K562 (cell line): ENCODE data around the gene SCN2B. TPM values are rescaled to one million over a fixed set of nuclear protein-coding genes. Genes with fewer than 3 reads are reported as not detected.

ENCODE experiments used
- ATAC-seq: fragments of 200-7000 bp; cut with Tn5 transposase; 3 replicates; pipeline ENCODE4 v1.9.1; 2020; ENCODE audit warnings: moderate library complexity
- BruUV-seq: library from RNA; stranded (reverse); fragments of 400-500 nt; replicated peaks from 2 replicates; lab custom pipeline; 2021; lab: Mats Ljungman, UMichigan
- CTCF ChIA-PET: fragments of 300-600 bp; formaldehyde crosslinking; extraction: SDS; loops from one replicate; lab custom pipeline; 2021; ENCODE audit warnings: low intra/inter-chr PET ratio; lab: Yijun Ruan, JAX
- POLR2A ChIA-PET: fragments of 300-600, 350-650 bp; sonication (Branson Sonifier 250); formaldehyde crosslinking; extraction: SDS; loops from one replicate; lab custom pipeline; 2021; ENCODE audit warnings: antibody characterized with exemption, inconsistent platforms; lab: Yijun Ruan, JAX
- DNase-seq, 4 experiments: peaks; one replicate each; pipeline versions ENCODE4 v3.0.0 to v3.0.0-alpha.2; 2011 to 2018; ENCODE audit warnings: low spot score in 3 of 4, mixed read lengths in 3 of 4; ENCODE audit errors: extremely low read depth in 1 of 4
- FAIRE-seq: peaks from 2 replicates; lab custom pipeline; 2011; peaks lifted over from hg19 to GRCh38; lab: Jason Lieb, UNC
- H2AFZ ChIP-seq: 2 replicates; pipeline ENCODE4 v1.6.0; 2011; ENCODE audit warnings: low read depth, low read length, control low read depth, inconsistent platforms
- H3K27ac ChIP-seq: fragments of 200-600 bp; 3 replicates; pipeline ENCODE4 v1.8.0; 2011; ENCODE audit warnings: low read depth, mild to moderate bottlenecking, control low read depth, inconsistent platforms, low read length, moderate library complexity, mixed read lengths; ENCODE audit errors: extremely low read depth
- H3K27me3 ChIP-seq, 2 experiments: fragments of 300-600 bp in 1 of 2; 2 replicates in 1 of 2; 3 replicates in 1 of 2; pipeline versions ENCODE4 v1.6.0 to v1.8.0; 2011; ENCODE audit warnings: inconsistent platforms in 2 of 2, low read length in 2 of 2, mild to moderate bottlenecking in 1 of 2, mixed read lengths in 1 of 2, moderate library complexity in 1 of 2; ENCODE audit not compliant: control insufficient read depth in 2 of 2, insufficient read depth in 2 of 2
- H3K36me3 ChIP-seq: fragments of 300-600 bp; 3 replicates; pipeline ENCODE4 v1.8.0; 2011; ENCODE audit warnings: mild to moderate bottlenecking, low read length, inconsistent platforms; ENCODE audit not compliant: control insufficient read depth, insufficient read depth
- H3K4me1 ChIP-seq, 2 experiments: fragments of 200-600 bp in 1 of 2; replicated peaks in 1 of 2; 2 replicates in 1 of 2; 3 replicates in 1 of 2; pipeline versions ENCODE4 v1.5.1 to v1.8.0; 2011; ENCODE audit warnings: inconsistent platforms in 2 of 2, low read length in 2 of 2, mild to moderate bottlenecking in 1 of 2, mixed read lengths in 1 of 2, moderate library complexity in 1 of 2; ENCODE audit not compliant: control insufficient read depth in 2 of 2, insufficient read depth in 2 of 2
- H3K4me2 ChIP-seq: 2 replicates; pipeline ENCODE4 v1.6.1; 2011; ENCODE audit warnings: low read length, control low read depth, inconsistent platforms, mixed read lengths; ENCODE audit not compliant: insufficient read depth
- H3K4me3 ChIP-seq: fragments of 200-600 bp; sonication (generic), shearing (Covaris generic); 2 replicates; pipeline ENCODE4 v1.5.1; 2016; ENCODE audit warnings: control low read depth, inconsistent platforms
- H3K79me2 ChIP-seq: fragments of 200-600 bp; 3 replicates; pipeline ENCODE4 v1.8.0; 2011; ENCODE audit warnings: low read length, inconsistent platforms; ENCODE audit not compliant: control insufficient read depth, insufficient read depth
- H3K9ac ChIP-seq, 2 experiments: 2 replicates each; pipeline versions ENCODE4 v1.6.0 to v1.6.1; 2011; ENCODE audit warnings: low read depth in 2 of 2, low read length in 2 of 2, control low read depth in 1 of 2, inconsistent platforms in 1 of 2, mild to moderate bottlenecking in 1 of 2, mixed read lengths in 1 of 2; ENCODE audit not compliant: insufficient read depth in 1 of 2
- H3K9me1 ChIP-seq: one replicate; pipeline ENCODE4 v1.6.0; 2011; ENCODE audit warnings: inconsistent platforms, mild to moderate bottlenecking, low read length, moderate library complexity; ENCODE audit not compliant: control insufficient read depth, insufficient read depth
- H3K9me3 ChIP-seq: replicated peaks from 2 replicates; pipeline ENCODE4 v1.5.1; 2011; ENCODE audit warnings: low read depth, low read length, inconsistent platforms; ENCODE audit not compliant: control insufficient read depth, insufficient read depth
- H4K20me1 ChIP-seq: replicated peaks from 2 replicates; pipeline ENCODE4 v1.6.1; 2011; ENCODE audit warnings: low read length, inconsistent platforms, mixed read lengths; ENCODE audit not compliant: control insufficient read depth, insufficient read depth
- FOXA3 ChIP-seq, 2 experiments: fragments of 450-650 bp in 1 of 2; sonication (generic) in 1 of 2; formaldehyde crosslinking; IDR thresholded peaks in 1 of 2; conservative IDR thresholded peaks in 1 of 2; 2 replicates each; pipeline versions ENCODE4 v1.4.0 to v1.8.0; 2020 to 2022; ENCODE audit warnings: mild to moderate bottlenecking in 2 of 2, missing genetic modification reagents in 1 of 2
- HDAC3 ChIP-seq: fragments of 450-650 bp; IDR thresholded peaks from 2 replicates; pipeline ENCODE4 v1.6.1; 2018; ENCODE audit warnings: borderline replicate concordance, mild to moderate bottlenecking, moderate library complexity; ENCODE audit not compliant: partially characterized antibody
- HMBOX1 ChIP-seq: sonication (generic); IDR thresholded peaks from 2 replicates; pipeline ENCODE4 v1.6.1; 2016
- RBM17 ChIP-seq: fragments of 200-400 bp; formaldehyde crosslinking; IDR thresholded peaks from 2 replicates; pipeline ENCODE4 v1.6.1; 2017; ENCODE audit warnings: low read depth, mild to moderate bottlenecking, low read length, borderline replicate concordance
- ZNF277 ChIP-seq: fragments of 250-450 bp; sonication (Bioruptor Pico); IDR thresholded peaks from 2 replicates; pipeline ENCODE4 v1.8.0; 2022; ENCODE audit warnings: inconsistent platforms, mild to moderate bottlenecking, moderate library complexity, borderline replicate concordance
- WGBS: fragments of 100-300 bp; shearing (Covaris generic); methylation state at CpG from one replicate; pipeline ENCODE4 v1.1.6; 2016; ENCODE audit warnings: low coverage, mixed read lengths; ENCODE audit not compliant: insufficient coverage; ENCODE audit errors: missing lambda C conversion rate; 5-methylcytosine and 5-hydroxymethylcytosine counted together
- in situ Hi-C: fragments of 300-500 bp; cut with MboI; formaldehyde crosslinking; loops from 4 replicates; pipeline ENCODE4 v1.15.0; 2018; ENCODE audit warnings: inconsistent platforms, mixed read lengths
- intact Hi-C: fragments of 100-400 bp; cut with micrococcal nuclease; formaldehyde crosslinking; loops from 2 replicates; pipeline ENCODE4 v1.14.2; 2022
- polyA plus RNA-seq, 8 experiments: library from polyadenylated mRNA; depleted of rRNA in 4 of 8; stranded (reverse) in 5 of 8; unstranded in 3 of 8; fragments of >200 nt; fragmentation: Nextera tagmentation in 2 of 8; fragmentation: Illumina TruSeq in 1 of 8; extraction: Ambion mirVana in 2 of 8; extraction: Trizol in 1 of 8; gene quantifications; 2 replicates each; pipeline versions ENCODE4 v1.2.1 to v1.2.3, GENCODE V29; 2011 to 2014; ENCODE audit warnings: inconsistent platforms in 1 of 8, missing spikeins in 1 of 8
- total RNA-seq, 7 experiments: library from RNA; depleted of rRNA in 6 of 7; stranded (reverse); fragments of >200 nt in 6 of 7; fragmentation: Illumina TruSeq in 2 of 7; extraction: Trizol in 2 of 7; gene quantifications; 2 replicates each; pipeline versions ENCODE4 v1.2.1 to v1.2.3, GENCODE V29; 2011 to 2021; ENCODE audit warnings: low replicate concordance in 1 of 7

The SCN2B gene
- total and polyA plus RNA-seq, 9 of the 15 experiments (the other 6 are each of a cell fraction or from before 2014, with no cell fraction given): not detected

GRCh38 chr11:118136801-118137200, 39.6 kb downstream of the SCN2B start:
- H3K9me3 ChIP-seq: no peaks in the 10 kb centered on the region
- H3K79me2 ChIP-seq: no peaks in the 10 kb centered on the region
- in situ Hi-C loops (no loop called here), intact Hi-C loops (no loop called here)
- no peaks in the 10 kb centered on the region for H3K4me1 ChIP-seq
- H3K9ac ChIP-seq: no peak overlapping the region
- 1% methylated on average over 10 of the region's 10 CpGs for WGBS
- H3K36me3 ChIP-seq: no peaks in the 10 kb centered on the region
- peaks cover 3% of the 10 kb centered on the region for H3K9me1 ChIP-seq
- DNase-seq (no peak), ATAC-seq (no peak), FAIRE-seq (no peak)
- POLR2A ChIA-PET: interaction anchor here (0.6 to 0.8 kb wide), 2 partner anchors 11 to 525 kb away, joined by 3 read pairs; no protein-coding TSS in a partner anchor
- peaks cover 22 to 64% of the 10 kb centered on the region in 2 experiments for H3K27me3 ChIP-seq
- BruUV-seq: no TSS peak
- TF ChIP-seq HMBOX1 (no peak), ZNF277 (CRISPR knock-in tag) (no peak), RBM17 (no peak), HDAC3 (no peak), FOXA3 (CRISPR knock-in tag; conservative IDR thresholded peaks at IDR 0.05 in 1 of 2, IDR thresholded peaks at IDR 0.05 in 1 of 2) (no peak)
- CTCF ChIA-PET: no interaction called here
- no peak overlapping the region for H3K4me3 ChIP-seq
- no peak overlapping the region for H2AFZ ChIP-seq
- H3K27ac ChIP-seq: no peak overlapping the region
- no peaks in the 10 kb centered on the region; the same call in 1 of the 2 replicates for H4K20me1 ChIP-seq
- H3K4me2 ChIP-seq: no peak overlapping the region
